PC-3 (cell line): Measurements from ENCODE around the gene CES5A.

Experiments used
- CTCF ChIP-seq: fragments of 300-600 bp; sonication (generic); conservative IDR thresholded peaks from 2 replicates; pipeline ENCODE4 v1.5.1; 2017; ENCODE audit warnings: antibody characterized with exemption, low read depth, mild to moderate bottlenecking, low read length
- EZH2 ChIP-seq: fragments of 300-600 bp; sonication (generic); IDR thresholded peaks from one replicate; pipeline ENCODE4 v1.6.1; 2017; ENCODE audit warnings: antibody characterized with exemption, mild to moderate bottlenecking, low read length; ENCODE audit not compliant: unreplicated experiment
- EZH2phosphoT487 ChIP-seq: fragments of 300-600 bp; sonication (generic); IDR thresholded peaks from 2 replicates; pipeline ENCODE4 v1.6.1; 2018; ENCODE audit warnings: mild to moderate bottlenecking, antibody characterized with exemption, low read length, borderline replicate concordance

GRCh38 chr16:55853114-55853513 lies 22.1 kb downstream of the CES5A start:
- TF ChIP-seq CTCF (no peak), EZH2 (no peak), EZH2phosphoT487 (no peak)
